Activated CD4-positive, alpha-beta memory T cell treated with anti-CD3 and anti-CD28 coated beads, Interleukin-2, amount 10 ng/mL, durations not matched to agents 7 days and 5 days (primary cell): ENCODE data around the gene CAMSAP1. TPM values are rescaled to one million over a fixed set of nuclear protein-coding genes. Genes with fewer than 3 reads are reported as not detected.

Source experiments
- CTCF ChIA-PET: fragments of 350-600 bp; sonication (Branson Sonifier 250); formaldehyde crosslinking; loops from one replicate; lab custom pipeline; 2021; ENCODE audit warnings: antibody characterized with exemption, inconsistent platforms; lab: Charles Lee
- POLR2A ChIA-PET: fragments of 350-600 bp; sonication (Branson Sonifier 250); formaldehyde crosslinking; loops from one replicate; lab custom pipeline; 2021; ENCODE audit warnings: antibody characterized with exemption; lab: Charles Lee
- DNase-seq: peaks from one replicate; pipeline ENCODE4 v3.0.0-alpha.2; 2020
- H3K27ac Mint-ChIP-seq: one replicate; pipeline ENCODE4 v1.8.0; 2021; ENCODE audit warnings: mild to moderate bottlenecking, mixed read lengths
- H3K27me3 Mint-ChIP-seq: one replicate; pipeline ENCODE4 v1.8.0; 2021; ENCODE audit warnings: mixed read lengths
- H3K36me3 Mint-ChIP-seq: one replicate; pipeline ENCODE4 v1.8.0; 2021; ENCODE audit warnings: low read depth, mixed read lengths
- H3K4me1 Mint-ChIP-seq: one replicate; pipeline ENCODE4 v1.8.0; 2021; ENCODE audit warnings: mixed read lengths
- H3K4me3 Mint-ChIP-seq: one replicate; pipeline ENCODE4 v1.8.0; 2021; ENCODE audit warnings: mild to moderate bottlenecking, mixed read lengths
- H3K9me3 Mint-ChIP-seq: one replicate; pipeline ENCODE4 v1.8.0; 2021; ENCODE audit warnings: mixed read lengths
- total RNA-seq, 2 experiments: library from RNA; stranded (reverse); gene quantifications; one replicate each; pipeline ENCODE4 v1.2.3, GENCODE V29; 2021

The CAMSAP1 gene
- total RNA-seq, 2 experiments from 2014 or later, result 20.9 to 22.0 TPM

DNA sequence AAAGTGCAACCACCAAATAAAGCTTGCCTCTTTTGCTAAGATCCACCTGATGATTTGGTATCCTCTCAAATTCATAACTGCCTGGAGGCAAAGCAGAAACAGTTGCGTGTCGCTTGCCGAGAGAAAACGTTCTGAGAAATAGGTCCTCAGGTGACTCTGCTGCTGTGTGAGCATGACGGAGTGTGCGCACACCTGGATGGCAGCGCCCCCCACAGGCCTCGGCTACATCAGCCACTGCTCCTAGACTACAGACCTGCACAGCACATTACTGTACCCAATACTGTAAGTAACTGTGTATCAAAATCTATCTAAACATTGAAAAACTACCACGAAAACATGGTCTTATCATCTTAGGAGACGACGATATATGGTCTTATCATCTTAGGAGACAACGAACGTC is 87.4 kb downstream of the CAMSAP1 start:
- CTCF ChIA-PET, result interaction anchor here (0.7 kb wide), 1 partner anchor 33 kb away, joined by 4 read pairs; no protein-coding TSS in a partner anchor

DNA sequence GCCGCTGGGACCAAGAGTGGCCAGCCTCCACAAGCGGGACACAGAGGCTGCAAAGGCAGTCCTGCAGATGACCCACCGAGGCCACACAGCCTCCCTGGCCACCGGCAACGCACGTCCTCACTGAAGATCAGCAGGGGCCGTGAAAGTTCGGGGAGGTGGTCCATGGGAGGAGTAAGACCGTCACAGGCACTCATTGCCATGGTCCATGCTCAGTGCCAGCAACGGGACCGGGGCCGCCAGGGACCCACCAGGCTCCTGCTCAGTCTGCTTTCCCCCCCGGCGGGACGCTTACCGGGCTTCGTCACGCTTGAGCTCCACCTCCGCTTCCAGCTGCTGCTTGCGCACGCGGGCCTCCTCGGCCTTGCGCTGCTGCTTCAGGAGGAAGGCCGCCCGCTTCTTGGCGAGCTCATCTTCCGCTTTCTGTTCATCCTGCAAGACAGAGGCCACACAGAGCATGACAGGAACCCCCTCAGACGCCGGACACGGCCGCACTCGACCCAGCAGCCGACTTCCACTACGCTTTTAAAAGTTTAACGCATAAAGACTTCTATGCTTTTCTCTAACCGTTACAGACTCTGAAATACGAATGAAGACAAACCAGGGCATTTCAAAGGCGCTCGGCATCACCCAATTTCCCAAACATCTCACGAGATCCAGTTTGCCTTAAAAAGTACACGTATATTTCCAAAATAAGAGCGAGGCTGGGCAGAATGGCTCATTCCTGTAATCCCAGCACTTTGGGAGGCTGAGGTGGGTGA is 88.4 kb downstream of the CAMSAP1 start:
- no peaks in the 10 kb centered on the region for H3K4me1 Mint-ChIP-seq
- DNase-seq, result no peak
- no peak overlapping the region for H3K4me3 Mint-ChIP-seq
- peaks cover 16% of the 10 kb centered on the region for H3K36me3 Mint-ChIP-seq
- no peaks in the 10 kb centered on the region for H3K27me3 Mint-ChIP-seq
- ChIA-PET CTCF (no interaction called here), POLR2A (no interaction called here)
- no peak overlapping the region for H3K27ac Mint-ChIP-seq
- H3K9me3 Mint-ChIP-seq, result no peaks in the 10 kb centered on the region

More for the DNA sequence above, 87.4 kb downstream of the CAMSAP1 start:
- Mint-ChIP-seq H3K36me3 (peaks cover 14% of the 10 kb centered on the region), H3K4me3 (no peak overlapping the region), H3K27ac (no peak overlapping the region), H3K4me1 (no peaks in the 10 kb centered on the region), H3K27me3 (no peaks in the 10 kb centered on the region), H3K9me3 (no peaks in the 10 kb centered on the region)
- DNase-seq, result no peak
- POLR2A ChIA-PET, result interaction anchor here (0.6 kb wide), 1 partner anchor 17 kb away, joined by 3 read pairs; no protein-coding TSS in a partner anchor

DNA sequence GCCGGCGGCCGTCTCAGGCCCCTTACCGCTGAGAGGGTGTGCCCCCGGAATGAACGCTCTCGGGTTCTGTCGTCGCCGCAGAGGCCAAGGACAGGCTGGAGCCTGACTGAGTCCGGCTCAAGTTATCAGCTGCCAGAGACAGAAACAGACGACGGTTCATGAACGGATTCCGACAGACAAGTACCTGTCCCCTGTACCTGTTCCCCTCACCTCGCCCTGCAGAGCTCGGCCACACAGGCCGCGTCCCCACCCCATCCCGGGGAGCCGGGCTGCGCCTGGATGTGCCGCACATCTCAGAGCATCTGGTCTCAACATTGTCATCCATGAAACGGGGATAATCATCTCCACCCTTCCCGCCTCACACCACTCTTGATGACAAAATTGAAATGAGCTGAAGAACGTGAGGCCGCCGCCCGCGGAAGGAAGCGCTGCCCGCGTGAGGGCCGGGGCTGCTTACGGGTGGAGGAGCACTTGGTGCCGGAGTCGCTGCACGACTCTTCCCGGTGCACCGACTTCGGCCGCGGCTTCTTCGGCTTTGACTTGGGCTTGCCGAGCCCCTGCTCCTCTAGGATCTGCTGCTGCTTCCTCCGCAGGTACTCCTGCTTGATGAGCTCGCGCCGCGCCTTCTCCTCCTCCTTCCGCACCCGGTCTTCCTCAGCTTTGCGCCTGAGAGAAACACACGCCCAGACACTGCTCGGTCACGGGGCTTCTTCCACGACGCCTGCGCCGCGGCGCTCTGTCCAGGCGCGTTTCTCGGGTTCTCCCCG is 89.2 kb downstream of the CAMSAP1 start:
- Mint-ChIP-seq H3K9me3 (no peaks in the 10 kb centered on the region), H3K27me3 (no peaks in the 10 kb centered on the region), H3K4me3 (no peak overlapping the region), H3K27ac (no peak overlapping the region), H3K4me1 (no peaks in the 10 kb centered on the region), H3K36me3 (peaks cover 13% of the 10 kb centered on the region)
- CTCF ChIA-PET, result no interaction called here
- no peak for DNase-seq
- POLR2A ChIA-PET, result no interaction called here

DNA sequence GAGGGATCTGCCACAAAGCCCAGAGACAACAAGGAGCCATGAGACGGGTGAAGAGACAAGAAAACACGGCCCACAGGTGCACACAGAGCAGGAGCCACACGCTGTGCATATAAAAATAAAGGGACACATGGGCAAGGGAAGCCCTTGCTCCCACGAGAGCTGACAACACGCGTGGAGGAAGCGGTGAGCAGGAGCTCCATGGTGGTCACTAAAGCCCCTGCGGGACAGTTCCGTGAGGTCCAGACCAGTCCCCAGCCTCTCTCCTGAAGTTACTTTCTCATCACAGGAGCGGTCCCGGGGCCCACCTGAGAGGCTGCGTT is 90.7 kb downstream of the CAMSAP1 start:
- no peak overlapping the region for H3K27ac Mint-ChIP-seq
- ChIA-PET CTCF (no interaction called here), POLR2A (no interaction called here)
- H3K4me3 Mint-ChIP-seq, result no peak overlapping the region
- H3K9me3 Mint-ChIP-seq, result no peaks in the 10 kb centered on the region
- H3K4me1 Mint-ChIP-seq, result no peaks in the 10 kb centered on the region
- H3K27me3 Mint-ChIP-seq, result no peaks in the 10 kb centered on the region
- H3K36me3 Mint-ChIP-seq, result peaks cover 5% of the 10 kb centered on the region
- DNase-seq, result no peak

DNA sequence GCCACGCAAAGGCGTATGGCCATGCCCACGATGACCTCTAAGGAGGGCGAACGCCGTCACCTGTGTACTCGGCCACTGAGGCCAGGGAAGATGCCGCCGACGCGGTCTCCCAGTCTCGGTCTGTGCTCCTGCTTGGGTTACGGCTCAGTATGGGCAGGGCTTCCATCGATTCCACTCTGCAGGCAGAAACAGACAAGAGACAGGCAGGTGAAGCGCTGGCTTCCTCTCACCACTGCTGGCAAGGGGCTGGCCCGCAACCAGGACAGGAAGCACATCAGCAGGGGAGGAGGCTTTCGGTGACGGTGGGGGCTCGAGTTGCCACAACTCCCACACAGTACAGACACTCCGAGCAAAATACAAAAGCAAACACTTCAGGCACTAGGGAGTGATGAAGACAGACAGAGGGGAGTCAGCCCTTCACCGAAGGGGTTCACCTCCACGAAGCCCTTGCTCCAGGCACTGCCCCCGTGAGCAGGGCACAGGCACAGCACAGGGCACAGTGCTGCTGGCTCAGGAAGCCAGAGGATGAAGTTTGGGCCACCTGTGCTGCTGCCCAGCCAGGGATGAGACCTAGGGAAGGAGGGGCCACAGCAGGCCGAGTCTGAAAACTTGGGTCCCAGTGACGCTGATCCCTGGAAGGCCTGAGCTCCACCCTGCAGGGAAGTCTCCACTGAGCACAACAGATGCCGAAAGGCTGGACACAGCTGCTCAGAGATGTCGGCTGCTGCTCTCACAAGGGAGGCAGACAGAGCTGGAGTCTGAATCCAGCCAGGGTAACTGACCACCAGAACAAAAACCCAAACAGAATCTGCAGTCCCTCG is 91.3 kb downstream of the CAMSAP1 start:
- Mint-ChIP-seq H3K9me3 (no peaks in the 10 kb centered on the region), H3K36me3 (peaks cover 9% of the 10 kb centered on the region), H3K4me1 (no peaks in the 10 kb centered on the region), H3K27me3 (no peaks in the 10 kb centered on the region), H3K27ac (no peak overlapping the region), H3K4me3 (no peak overlapping the region)
- ChIA-PET CTCF (no interaction called here), POLR2A (no interaction called here)
- no peak for DNase-seq

DNA sequence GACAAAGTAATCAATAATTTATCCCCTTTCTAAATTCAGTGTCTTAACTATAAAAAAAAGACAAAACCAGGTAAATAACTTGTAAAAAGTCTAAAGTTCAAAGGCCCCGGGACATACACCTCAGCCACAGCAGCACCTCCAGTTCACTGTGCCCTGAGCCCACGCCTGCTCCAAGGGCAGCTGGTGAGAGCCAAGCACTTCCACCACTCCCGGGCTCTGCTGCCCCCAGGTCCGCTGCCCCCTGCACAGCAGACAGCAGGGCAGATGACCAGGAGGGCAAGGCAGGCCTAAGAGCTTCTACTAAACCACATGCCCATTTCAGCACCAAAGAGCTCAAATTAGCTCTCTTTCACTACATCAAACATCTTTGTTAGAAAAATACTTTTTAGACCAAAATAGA is 91.9 kb downstream of the CAMSAP1 start:
- Mint-ChIP-seq H3K4me1 (no peaks in the 10 kb centered on the region), H3K27ac (no peak overlapping the region), H3K27me3 (no peaks in the 10 kb centered on the region), H3K9me3 (no peaks in the 10 kb centered on the region), H3K4me3 (no peak overlapping the region), H3K36me3 (peaks cover 9% of the 10 kb centered on the region)
- ChIA-PET CTCF (no interaction called here), POLR2A (no interaction called here)
- DNase-seq, result no peak

DNA sequence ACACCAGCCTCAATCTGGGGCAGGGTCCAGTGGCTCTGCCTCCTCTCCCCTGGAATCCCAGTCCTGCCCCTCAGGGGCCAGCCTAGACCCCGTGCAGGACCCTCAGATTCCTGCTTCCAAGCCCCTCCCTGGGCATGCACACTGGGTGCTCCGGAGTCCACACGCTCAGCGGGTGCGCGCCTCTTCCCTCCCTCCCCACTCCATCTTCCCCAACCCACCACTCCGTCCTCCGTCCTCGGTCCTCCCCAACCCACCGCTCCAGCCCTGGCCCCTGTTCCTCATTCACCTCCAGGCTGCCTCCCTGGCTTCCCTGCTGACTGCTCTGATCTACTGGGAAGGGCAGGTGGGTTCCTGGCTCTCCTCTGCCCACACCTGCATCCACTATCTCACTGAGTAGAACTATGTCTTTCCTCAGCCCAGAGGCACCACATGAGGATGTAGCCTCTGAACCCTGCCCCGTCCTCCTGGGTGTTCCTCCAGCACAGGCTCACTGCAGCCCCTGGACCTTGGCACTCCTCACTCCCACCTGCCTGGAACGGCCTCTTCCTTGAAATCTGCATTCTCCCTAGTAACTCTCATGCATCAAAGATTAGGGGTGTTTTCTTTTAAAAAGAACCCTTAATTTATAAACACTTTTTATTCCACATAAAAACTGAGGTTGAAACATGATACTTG is 92.8 kb downstream of the CAMSAP1 start:
- Mint-ChIP-seq H3K9me3 (no peaks in the 10 kb centered on the region), H3K4me1 (no peaks in the 10 kb centered on the region), H3K27me3 (no peaks in the 10 kb centered on the region), H3K4me3 (no peak overlapping the region), H3K27ac (no peak overlapping the region), H3K36me3 (peaks cover 9% of the 10 kb centered on the region)
- ChIA-PET POLR2A (no interaction called here), CTCF (no interaction called here)
- DNase-seq, result no peak

DNA sequence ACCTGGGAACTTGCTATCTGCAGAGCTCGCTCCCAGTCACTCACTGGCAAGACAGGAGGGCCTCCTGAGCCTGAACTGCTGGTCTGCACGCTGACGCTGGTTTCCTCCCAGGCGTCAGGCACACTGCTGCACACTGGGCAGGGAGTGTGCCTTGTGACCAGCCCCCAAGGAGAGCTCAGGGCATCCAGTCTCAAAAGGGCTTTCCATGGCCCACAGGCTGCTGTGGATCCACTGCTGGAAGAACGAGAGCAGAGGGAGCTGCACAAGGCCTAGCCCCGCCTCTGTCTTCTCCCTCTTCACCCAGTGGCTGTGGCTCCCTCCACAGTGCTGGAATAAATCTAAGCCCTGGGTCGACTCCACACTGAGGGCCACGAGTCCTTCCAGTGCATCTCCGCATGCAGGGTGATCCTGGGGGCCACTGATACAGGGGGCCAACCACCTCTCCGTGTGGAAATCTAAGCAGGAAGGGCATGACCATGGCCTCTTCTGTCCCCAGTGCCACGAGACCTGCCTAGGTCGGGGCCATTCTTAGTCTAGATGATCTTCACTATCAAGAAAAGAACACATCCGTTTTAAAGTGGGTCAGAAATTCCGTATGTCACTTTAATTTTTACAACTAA is 93.6 kb downstream of the CAMSAP1 start:
- Mint-ChIP-seq H3K9me3 (no peaks in the 10 kb centered on the region), H3K4me3 (no peak overlapping the region), H3K4me1 (no peaks in the 10 kb centered on the region), H3K27ac (no peak overlapping the region), H3K36me3 (peaks cover 6% of the 10 kb centered on the region), H3K27me3 (no peaks in the 10 kb centered on the region)
- ChIA-PET CTCF (no interaction called here), POLR2A (no interaction called here)
- DNase-seq, result no peak

DNA sequence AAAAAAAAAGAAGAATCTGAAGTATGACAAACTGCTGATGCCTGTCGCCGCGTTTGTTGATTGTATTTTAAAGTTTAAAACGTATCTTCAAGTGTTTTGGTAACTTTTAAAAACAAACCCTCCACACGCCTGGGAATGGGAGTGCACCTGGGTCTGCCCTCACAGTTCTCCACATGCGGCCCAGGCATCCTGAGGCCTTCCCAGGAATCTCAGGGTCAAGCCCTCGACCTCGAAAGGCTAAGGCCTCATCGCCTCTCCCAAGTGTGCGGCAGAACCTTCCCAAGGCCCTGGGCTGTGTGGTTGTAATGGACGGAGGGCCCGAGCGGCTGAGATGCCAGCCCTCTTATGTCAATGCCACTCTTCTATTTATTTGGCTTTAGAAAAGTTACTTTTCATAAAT is 94.4 kb downstream of the CAMSAP1 start:
- H3K27ac Mint-ChIP-seq, result no peak overlapping the region
- H3K36me3 Mint-ChIP-seq, result peaks cover 6% of the 10 kb centered on the region
- no peaks in the 10 kb centered on the region for H3K27me3 Mint-ChIP-seq
- DNase-seq, result no peak
- ChIA-PET POLR2A (no interaction called here), CTCF (no interaction called here)
- no peaks in the 10 kb centered on the region for H3K4me1 Mint-ChIP-seq
- H3K9me3 Mint-ChIP-seq, result no peaks in the 10 kb centered on the region
- H3K4me3 Mint-ChIP-seq, result no peak overlapping the region

DNA sequence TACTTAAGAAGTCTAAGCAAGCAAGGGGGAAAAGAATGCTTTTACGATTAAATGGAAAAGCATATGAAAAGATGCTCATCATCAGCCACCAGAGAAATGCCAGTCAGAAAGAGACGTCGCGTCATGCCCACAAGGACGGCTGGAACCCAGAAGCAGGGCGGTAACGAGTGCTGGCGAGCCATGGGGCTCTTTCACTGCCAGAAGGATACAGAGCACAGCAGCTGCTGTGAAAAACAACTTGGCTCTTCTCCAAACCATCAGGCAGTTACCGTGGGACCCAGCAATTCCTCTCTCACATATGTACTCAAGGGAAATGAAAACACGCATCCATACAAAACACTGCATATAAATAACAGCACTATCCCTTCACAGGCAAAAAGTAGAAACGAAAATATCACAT is 95.5 kb downstream of the CAMSAP1 start:
- Mint-ChIP-seq H3K27ac (no peak overlapping the region), H3K27me3 (no peaks in the 10 kb centered on the region), H3K4me1 (no peaks in the 10 kb centered on the region), H3K36me3 (peaks cover 6% of the 10 kb centered on the region), H3K9me3 (no peaks in the 10 kb centered on the region), H3K4me3 (no peak overlapping the region)
- POLR2A ChIA-PET, result no interaction called here
- no peak for DNase-seq
- CTCF ChIA-PET, result no interaction called here

DNA sequence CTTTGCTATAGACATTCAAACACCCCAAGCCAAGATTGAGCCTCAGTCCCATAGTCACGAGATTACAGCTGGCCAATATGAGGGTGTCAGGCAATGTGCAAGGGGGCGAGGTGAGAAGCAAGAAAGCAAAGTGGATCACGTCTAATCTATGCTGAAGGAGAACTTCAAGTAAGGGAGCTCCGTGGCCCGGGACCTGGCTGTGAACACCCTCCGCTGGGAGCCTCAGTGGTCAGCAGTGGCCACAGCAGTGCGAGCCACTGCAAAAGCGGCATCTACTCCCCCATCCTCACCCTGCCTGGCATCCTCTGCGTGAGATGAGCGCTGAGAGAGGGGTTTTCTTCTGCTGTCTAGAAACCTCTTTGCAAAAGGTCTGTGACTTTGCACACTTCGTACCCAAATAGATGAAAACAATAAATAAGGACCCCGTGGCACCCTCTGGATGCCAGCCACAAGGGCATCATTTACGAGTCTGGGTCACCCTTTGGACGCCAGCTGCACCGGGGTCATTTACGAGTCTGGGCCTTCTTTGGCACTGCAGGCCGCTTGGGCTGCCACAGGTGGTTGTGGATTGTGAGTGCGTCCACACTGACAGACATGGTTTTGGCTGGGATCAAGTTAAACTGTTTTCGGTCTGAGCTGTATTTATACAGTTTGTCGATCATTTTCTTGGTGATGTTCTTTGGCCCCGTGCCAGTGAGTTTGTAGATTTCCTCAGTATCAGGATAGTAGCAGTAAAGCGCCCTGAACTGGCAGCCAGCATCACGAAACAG is 96.4 kb downstream of the CAMSAP1 start:
- no peaks in the 10 kb centered on the region for H3K9me3 Mint-ChIP-seq
- peaks cover 6% of the 10 kb centered on the region for H3K36me3 Mint-ChIP-seq
- POLR2A ChIA-PET, result no interaction called here
- CTCF ChIA-PET, result no interaction called here
- H3K27ac Mint-ChIP-seq, result no peak overlapping the region
- DNase-seq, result no peak
- H3K4me3 Mint-ChIP-seq, result no peak overlapping the region
- H3K4me1 Mint-ChIP-seq, result peaks cover under 1% of the 10 kb centered on the region
- no peaks in the 10 kb centered on the region for H3K27me3 Mint-ChIP-seq

DNA sequence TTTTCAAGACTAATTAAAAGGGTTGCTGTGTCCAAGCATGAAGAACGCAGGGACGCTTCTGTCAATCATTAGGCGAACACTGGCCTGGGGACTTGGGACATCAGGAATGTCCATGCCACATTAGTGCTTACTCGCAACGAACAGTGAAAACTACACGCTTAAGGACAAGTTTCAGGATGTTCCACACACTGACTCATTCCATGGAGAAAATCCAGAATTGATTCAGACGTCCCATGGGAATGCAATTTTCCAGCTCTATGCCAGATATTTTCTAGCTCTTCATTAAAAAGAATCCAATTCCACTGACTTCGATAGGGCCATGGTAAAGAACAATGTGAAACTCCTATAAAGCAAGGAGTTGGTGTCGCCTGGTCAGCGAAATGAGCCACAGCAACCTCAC is 98.2 kb downstream of the CAMSAP1 start:
- CTCF ChIA-PET, result no interaction called here
- H3K27me3 Mint-ChIP-seq, result no peaks in the 10 kb centered on the region
- no peak for DNase-seq
- no peak overlapping the region for H3K4me3 Mint-ChIP-seq
- H3K9me3 Mint-ChIP-seq, result no peaks in the 10 kb centered on the region
- no peak overlapping the region for H3K27ac Mint-ChIP-seq
- POLR2A ChIA-PET, result no interaction called here
- H3K36me3 Mint-ChIP-seq, result peaks cover 4% of the 10 kb centered on the region
- peaks cover 6% of the 10 kb centered on the region for H3K4me1 Mint-ChIP-seq
